Dedifferentiated amniotic fluid mesenchymal stem cell (primary cell): Measurements from ENCODE around the gene DBH.
A peak's percentile ranks its signal among the peaks of the same experiment; 100 is the strongest.

Experiments used
- DNase-seq: peaks from one replicate; pipeline ENCODE4 v3.0.0-alpha.2; 2016; ENCODE audit errors: extremely low spot score

The DBH gene

DNA sequence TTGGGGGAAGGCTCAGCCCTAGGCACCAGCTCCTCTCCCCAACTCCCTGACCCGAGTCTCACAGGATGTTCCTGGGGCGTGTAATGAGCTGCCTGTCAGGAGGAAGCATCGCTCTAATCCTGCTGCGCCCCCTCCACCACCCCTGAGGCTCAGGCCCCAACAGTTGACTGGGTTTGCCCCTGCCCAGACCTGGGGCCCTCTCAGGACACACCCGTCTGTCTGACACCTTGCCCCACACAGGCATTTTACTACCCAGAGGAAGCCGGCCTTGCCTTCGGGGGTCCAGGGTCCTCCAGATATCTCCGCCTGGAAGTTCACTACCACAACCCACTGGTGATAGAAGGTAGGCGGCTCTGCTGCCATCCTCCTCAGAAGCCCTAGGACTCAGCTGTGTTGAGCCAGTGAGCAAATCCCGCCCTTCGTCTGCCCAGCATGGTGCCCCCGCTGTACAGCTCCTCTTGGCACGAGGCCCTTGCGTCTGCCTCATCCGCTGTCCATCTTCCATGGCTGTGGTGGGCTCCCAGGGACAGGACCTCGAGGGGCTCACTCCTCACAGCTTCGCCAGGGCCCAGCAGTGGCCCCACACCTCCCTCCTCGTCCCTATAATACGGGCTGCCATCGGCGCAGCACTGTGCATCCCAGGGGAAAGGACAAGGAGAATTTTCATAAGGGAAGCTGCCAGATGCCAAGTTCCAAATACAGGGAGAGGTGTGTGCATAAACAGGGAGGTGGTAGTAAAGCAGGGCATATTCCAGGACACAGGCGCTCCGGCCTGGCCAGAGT lies 8.0 kb downstream of the DBH start:
- DNase-seq, result no peak

GRCh38 chr9:133645021-133645765 lies 9.0 kb downstream of the DBH start:
- no peak for DNase-seq

DNA sequence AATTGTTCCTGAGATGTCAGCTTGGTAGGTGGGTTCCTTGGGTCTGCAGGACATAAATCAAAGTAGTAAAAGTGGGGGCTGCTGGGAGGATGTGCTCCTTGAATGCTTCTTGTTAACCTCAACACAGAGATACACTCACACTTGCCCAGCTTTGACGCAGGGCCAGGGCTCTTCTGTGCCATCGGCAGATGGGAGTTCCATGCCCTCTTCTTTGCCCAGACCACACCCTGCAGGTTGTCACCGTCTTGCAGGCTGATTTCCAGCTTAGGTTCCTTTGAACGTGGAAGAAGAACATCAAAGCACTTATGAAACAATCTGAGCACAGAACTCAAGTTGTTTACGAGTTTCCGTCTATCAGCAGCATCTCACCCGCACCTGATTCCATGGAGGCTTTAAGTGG lies 11.0 kb downstream of the DBH start:
- no peak for DNase-seq

- no peak for DNase-seq
Measured at GRCh38 chr9:133647765-133648469, 11.8 kb downstream of the DBH start.

- DNase-seq, result no peak
Measured at GRCh38 chr9:133649194-133649593, 13.0 kb downstream of the DBH start.

- no peak for DNase-seq
Measured at GRCh38 chr9:133650026-133650425, 13.9 kb downstream of the DBH start.

DNA sequence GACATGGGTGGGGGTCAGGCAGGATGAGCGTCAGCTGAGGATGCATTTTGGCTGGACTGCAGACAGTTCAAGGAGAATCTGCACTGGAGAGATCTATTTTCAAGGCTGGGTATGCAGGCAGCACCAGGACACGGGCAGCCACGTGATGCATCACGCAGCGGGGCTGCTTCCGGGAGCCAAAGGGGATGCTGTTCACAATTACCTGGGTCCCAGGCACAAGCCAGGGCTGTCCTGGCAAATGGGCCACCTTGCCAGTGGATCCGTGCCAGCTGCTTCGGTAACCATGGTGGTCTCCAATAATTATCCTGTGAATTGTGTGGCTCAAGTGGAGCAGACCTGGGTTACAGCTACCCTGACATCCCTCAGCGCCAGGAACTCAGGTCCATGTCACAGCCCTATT lies 17.5 kb downstream of the DBH start:
- DNase-seq, result no peak

DNA sequence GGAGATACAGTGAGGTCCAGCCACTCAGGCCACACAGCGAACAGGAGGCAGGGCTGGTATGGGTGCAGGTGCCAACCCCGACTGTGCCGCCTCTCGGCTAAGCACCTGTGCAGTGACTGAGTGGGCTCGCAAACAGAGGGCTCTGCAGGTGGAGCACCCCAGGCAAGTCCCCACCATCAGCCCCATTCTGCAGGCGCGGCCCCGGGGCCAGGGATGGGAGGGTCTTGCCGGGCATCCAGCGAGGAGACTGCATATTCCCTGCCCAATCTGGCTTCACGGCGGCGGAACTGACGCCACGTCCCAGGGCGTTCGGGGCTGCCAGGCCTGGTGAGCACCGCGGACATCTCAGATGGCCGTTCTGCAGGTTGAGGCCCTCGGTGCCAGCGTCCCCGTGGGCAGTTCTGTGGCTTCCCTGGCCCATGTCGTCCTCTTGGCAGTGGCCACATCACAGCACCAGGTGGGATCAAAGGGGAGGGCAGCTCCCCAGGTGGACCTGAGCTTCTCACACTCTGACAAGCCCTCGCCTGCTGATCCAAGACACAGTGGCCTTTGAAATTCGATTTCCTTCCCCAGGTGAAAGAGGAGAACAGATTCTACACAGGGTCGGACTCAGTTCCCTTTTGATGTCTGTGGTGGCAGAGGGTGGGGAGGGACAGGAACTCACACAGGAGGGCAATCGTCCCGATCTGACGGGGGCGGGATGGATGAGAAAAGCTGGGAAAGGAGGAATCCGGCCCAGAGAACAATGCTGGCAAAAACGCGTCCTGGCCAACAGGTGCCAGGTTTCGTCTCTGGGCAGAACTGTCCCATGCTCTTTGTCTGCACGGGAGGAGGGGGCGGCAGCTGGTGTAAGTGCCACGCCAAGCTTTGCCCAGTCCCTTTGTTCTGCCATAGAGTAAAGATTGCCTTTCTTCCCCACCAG lies 18.8 kb downstream of the DBH start:
- no peak for DNase-seq

GRCh38 chr9:133655701-133656100 lies 19.5 kb downstream of the DBH start:
- no peak for DNase-seq

GRCh38 chr9:133656211-133657119 lies 20.3 kb downstream of the DBH start:
- no peak for DNase-seq

- no peak for DNase-seq
Measured at GRCh38 chr9:133657120-133657661, 21.0 kb downstream of the DBH start.

- DNase-seq, result peak; percentile 16
Measured at GRCh38 chr9:133658442-133659431, 22.6 kb downstream of the DBH start.

DNA sequence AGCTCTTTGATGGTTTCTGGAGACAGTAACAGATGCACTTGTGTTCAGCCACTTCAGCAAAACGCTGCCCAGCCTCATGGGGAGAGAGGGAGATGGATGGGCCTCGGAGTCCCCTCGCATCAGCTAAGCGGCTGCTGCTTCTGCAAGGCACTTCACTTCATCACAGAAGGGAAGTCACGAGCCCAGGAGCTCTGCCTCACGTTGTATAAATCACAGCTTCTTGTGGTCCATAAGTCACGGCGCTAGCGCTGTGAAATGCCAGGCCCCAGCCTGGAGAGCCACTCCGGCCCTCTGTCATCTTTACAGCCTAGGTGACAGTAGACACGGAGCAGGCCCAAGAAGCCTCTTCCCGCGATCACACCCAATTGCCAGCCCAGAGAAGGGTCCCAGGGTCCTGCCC lies 23.4 kb downstream of the DBH start:
- no peak for DNase-seq

DNA sequence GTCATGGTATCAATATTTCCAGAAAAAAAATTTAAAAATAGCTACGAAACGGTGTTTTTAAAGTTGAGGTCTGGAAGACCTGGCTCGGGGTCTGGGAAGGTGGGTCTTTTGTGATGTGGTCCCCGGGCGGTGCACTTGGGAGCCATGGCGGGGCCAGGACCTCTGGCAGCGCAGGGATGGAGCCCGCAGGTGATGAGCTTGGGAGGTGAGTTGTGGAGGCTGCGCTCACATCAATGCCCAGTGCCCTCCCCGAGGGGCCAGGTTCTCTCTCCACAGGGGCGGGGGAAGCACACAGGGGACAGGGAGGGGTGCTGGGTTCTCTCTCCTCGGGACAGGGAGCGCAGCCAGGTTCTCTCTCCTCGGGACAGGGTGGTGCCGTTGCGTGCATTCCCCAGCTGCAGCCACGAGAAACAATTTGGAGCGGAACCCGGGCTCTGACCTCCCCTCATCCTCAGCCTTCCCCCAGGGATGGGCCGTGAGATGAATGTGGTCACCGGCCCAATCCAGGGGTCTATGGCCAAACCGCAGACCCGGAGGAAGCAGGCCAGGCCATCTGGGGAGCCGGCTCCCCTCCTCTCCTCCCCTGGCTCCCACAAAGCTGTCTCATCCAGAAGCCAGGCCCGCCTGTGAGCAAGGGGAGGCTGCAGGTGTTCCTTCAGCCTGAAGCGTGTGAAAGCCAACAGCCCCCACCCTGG lies 25.8 kb downstream of the DBH start:
- no peak for DNase-seq

DNA sequence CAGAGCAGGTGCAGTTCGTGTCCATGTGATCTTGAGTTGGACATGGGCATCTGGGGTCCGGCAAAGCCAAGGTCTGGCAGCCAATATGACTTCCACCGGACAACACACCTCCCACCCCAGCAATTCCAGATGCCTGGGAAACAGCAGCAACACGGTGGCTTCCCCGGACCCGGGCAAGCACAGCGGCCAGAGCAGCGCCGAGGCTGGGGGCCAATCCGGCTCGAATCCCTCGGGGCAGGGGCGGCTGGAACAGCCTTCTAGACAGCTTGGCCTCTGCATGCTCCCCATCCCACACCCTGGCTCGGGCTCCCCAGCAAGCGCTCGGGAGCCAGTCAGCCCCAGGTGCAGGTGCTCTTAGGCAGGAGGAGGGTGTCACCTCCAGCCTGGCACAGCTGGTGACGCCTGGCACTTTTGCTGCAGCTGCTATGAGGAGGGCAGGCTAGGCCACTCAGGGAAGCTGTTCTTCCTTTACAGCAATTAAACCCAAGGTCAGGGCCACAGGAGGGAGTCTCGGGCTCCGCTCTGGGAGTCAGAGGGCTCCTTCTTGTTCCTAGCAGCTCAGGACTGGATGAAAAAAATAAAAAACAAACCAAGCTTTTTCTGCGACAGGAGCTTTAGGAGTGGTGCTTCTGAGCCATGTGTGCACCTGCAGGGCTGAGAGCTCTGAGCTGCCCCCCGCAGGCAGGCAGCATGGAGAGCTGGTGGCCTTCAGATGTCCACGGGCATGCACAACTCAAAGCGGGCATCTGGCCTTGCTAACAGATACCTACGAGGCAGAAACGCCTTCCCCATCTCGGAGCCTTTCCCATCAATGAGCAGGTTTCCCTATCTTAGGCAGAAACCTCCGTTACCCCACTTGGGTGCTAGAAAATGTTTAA lies 28.2 kb downstream of the DBH start:
- no peak for DNase-seq

GRCh38 chr9:133665096-133665495 lies 28.9 kb downstream of the DBH start:
- DNase-seq, result no peak

- no peak for DNase-seq
Measured at GRCh38 chr9:133665535-133665934, 29.4 kb downstream of the DBH start.
